PC-9 (cell line): Measurements from ENCODE around the gene PTPRC. TPM values are rescaled to one million over a fixed set of nuclear protein-coding genes. Genes with fewer than 3 reads are reported as not detected.

ENCODE experiments used
- BruUV-seq: library from RNA; stranded (reverse); fragments of 400-500 nt; replicated peaks from 2 replicates; lab custom pipeline; 2021; lab: Mats Ljungman, UMichigan
- CTCF ChIA-PET: fragments of 300-600 bp; sonication (Branson Sonifier 250); formaldehyde crosslinking; loops from one replicate; lab custom pipeline; 2022; ENCODE audit warnings: antibody characterized with exemption; lab: Charles Lee
- POLR2A ChIA-PET: fragments of 300-600 bp; sonication (Branson Sonifier 250); formaldehyde crosslinking; loops from one replicate; lab custom pipeline; 2022; ENCODE audit warnings: antibody characterized with exemption; ENCODE audit not compliant: unreplicated experiment; lab: Charles Lee
- DNase-seq, 2 experiments: peaks; one replicate each; pipeline versions ENCODE4 v3.0.0 to v3.0.0-alpha.2; 2015 to 2022; ENCODE audit warnings: mixed read lengths in 1 of 2
- H2AFZ ChIP-seq: fragments of 200-600 bp; sonication (generic); 2 replicates; pipeline ENCODE4 v1.8.1; 2017; ENCODE audit warnings: antibody characterized with exemption
- H3F3A ChIP-seq: fragments of 200-600 bp; sonication (generic); 2 replicates; pipeline ENCODE4 v1.8.1; 2017; ENCODE audit warnings: antibody characterized with exemption, mild to moderate bottlenecking, low read depth; ENCODE audit not compliant: insufficient read depth
- H3K27ac ChIP-seq: fragments of 200-600 bp; sonication (generic); 2 replicates; pipeline ENCODE4 v1.6.1; 2016; ENCODE audit warnings: mixed run types
- H3K27me3 ChIP-seq: fragments of 200-600 bp; sonication (generic); 2 replicates; pipeline ENCODE4 v1.6.1; 2016; ENCODE audit warnings: low read depth, mixed run types; ENCODE audit not compliant: insufficient read depth
- H3K36me3 ChIP-seq: fragments of 200-600 bp; sonication (generic); 2 replicates; pipeline ENCODE4 v1.6.1; 2016; ENCODE audit warnings: low read depth, mixed run types
- H3K4me1 ChIP-seq: fragments of 200-600 bp; sonication (generic); replicated peaks from 2 replicates; pipeline ENCODE4 v1.6.1; 2016; ENCODE audit warnings: mixed run types; ENCODE audit not compliant: insufficient read depth
- H3K4me2 ChIP-seq: fragments of 200-600 bp; sonication (generic); 2 replicates; pipeline ENCODE4 v1.6.1; 2017; ENCODE audit warnings: mixed run types
- H3K4me3 ChIP-seq: fragments of 200-600 bp; sonication (generic); 2 replicates; pipeline ENCODE4 v1.6.1; 2016; ENCODE audit warnings: mixed run types
- H3K79me2 ChIP-seq: fragments of 200-600 bp; sonication (generic); 2 replicates; pipeline ENCODE4 v1.6.1; 2017; ENCODE audit warnings: low read depth, mixed run types
- H3K9me2 ChIP-seq: fragments of 200-600 bp; sonication (generic); 2 replicates; pipeline ENCODE4 v1.8.1; 2017; ENCODE audit warnings: mild to moderate bottlenecking; ENCODE audit not compliant: insufficient read depth
- H3K9me3 ChIP-seq: fragments of 200-600 bp; sonication (generic); 2 replicates; pipeline ENCODE4 v1.8.1; 2016; ENCODE audit warnings: low read depth; ENCODE audit not compliant: insufficient read depth
- H4K20me1 ChIP-seq: fragments of 200-600 bp; sonication (generic); 2 replicates; pipeline ENCODE4 v1.8.1; 2017; ENCODE audit not compliant: insufficient read depth
- EZH2 ChIP-seq: fragments of 200-600 bp; sonication (generic); IDR thresholded peaks from 2 replicates; pipeline ENCODE4 v1.8.0; 2017; ENCODE audit warnings: antibody characterized with exemption, low read depth
- intact Hi-C: fragments of 100-400 bp; cut with micrococcal nuclease; formaldehyde crosslinking; loops from one replicate; pipeline ENCODE4 v1.10.0; 2022; ENCODE audit not compliant: unreplicated experiment
- total RNA-seq: library from RNA; stranded (reverse); gene quantifications from 2 replicates; pipeline ENCODE4 v1.2.3, GENCODE V29; 2021
- TF ChIP-seq, protein P1 (sequence below): fragments of 200-600 bp; sonication (generic); conservative IDR thresholded peaks from 2 replicates; pipeline ENCODE4 v1.6.1; 2017; ENCODE audit warnings: mixed run types, antibody characterized with exemption, mild to moderate bottlenecking, moderate library complexity

Gene PTPRC
- total RNA-seq, 1 experiment from 2014 or later: 0.79 TPM

DNA sequence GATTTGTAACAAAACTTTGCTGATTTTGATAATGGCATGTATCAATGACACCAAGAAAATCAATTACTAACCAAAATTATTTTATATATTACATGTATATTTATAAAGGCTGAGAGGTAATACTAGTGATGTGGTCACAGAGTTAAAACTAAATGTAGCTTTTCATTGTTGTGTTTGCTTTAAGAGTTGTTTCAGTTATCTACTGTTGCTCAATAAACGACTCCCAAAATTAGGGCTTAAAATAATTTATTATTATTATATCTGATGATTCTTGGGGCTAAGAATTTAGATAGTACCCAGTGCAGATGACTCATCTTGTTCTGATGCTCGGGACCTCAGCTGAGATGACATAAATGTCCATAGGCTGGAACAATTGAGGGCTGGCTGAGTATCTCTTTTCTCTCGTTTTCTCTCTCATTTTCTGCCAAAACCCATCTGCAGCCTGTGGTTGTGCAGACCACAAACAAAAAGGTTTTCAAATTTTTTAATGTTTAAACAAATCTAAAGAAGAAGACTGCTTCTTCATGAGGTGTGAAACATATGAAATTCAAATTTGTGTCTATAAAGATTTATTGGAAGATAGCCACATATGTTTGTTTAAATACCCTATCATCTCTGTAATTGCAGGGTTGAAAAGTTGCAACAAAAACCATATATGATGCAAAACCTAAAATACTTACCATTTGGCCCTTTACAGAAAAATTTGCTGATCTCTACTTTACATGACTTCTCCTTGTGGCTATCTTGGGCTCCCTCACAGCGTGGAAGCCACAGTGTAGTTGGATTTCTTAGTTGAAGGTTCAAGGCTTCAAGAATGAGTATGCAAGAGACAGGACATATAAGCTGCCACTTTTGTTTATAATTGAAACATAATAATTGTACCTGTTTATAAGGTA lies 14.8 kb upstream of the PTPRC start:
- no peak overlapping the region for H3K27ac ChIP-seq
- no peak overlapping the region for H3K4me2 ChIP-seq
- no peak for TF ChIP-seq EZH2
- TF ChIP-seq, protein P1, sequence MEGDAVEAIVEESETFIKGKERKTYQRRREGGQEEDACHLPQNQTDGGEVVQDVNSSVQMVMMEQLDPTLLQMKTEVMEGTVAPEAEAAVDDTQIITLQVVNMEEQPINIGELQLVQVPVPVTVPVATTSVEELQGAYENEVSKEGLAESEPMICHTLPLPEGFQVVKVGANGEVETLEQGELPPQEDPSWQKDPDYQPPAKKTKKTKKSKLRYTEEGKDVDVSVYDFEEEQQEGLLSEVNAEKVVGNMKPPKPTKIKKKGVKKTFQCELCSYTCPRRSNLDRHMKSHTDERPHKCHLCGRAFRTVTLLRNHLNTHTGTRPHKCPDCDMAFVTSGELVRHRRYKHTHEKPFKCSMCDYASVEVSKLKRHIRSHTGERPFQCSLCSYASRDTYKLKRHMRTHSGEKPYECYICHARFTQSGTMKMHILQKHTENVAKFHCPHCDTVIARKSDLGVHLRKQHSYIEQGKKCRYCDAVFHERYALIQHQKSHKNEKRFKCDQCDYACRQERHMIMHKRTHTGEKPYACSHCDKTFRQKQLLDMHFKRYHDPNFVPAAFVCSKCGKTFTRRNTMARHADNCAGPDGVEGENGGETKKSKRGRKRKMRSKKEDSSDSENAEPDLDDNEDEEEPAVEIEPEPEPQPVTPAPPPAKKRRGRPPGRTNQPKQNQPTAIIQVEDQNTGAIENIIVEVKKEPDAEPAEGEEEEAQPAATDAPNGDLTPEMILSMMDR: no peak
- DNase-seq: no peak
- no peaks in the 10 kb centered on the region for H3K27me3 ChIP-seq
- no peaks in the 10 kb centered on the region for H3K36me3 ChIP-seq
- no peaks in the 10 kb centered on the region for H3K9me2 ChIP-seq
- no TSS peak for BruUV-seq
- H3K9me3 ChIP-seq: no peaks in the 10 kb centered on the region
- H3F3A ChIP-seq: no peaks in the 10 kb centered on the region
- H3K4me3 ChIP-seq: no peak overlapping the region
- H3K79me2 ChIP-seq: no peaks in the 10 kb centered on the region
- H3K4me1 ChIP-seq: no peaks in the 10 kb centered on the region
- H2AFZ ChIP-seq: no peak overlapping the region
- intact Hi-C loops: no loop called here
- POLR2A ChIA-PET: no interaction called here
- CTCF ChIA-PET: interaction anchor here (0.7 kb wide), 1 partner anchor 516 kb away, joined by 6 read pairs; no protein-coding TSS in a partner anchor
- H4K20me1 ChIP-seq: no peaks in the 10 kb centered on the region

DNA sequence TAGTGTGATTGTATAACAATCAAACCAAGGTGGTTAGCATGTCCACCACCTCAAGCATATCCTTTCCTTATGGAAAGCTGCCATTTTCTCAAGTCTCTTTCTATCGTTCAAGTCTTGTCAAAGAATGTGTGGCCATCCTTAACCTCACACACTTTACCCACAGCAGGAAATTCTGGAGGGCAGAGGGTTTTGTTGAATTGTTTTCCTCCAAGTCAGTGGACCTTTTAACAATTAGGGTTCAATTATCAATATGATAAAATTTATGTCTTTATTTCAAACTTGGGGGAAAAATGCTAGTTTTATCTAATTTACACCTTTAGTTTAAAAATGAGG lies 14.2 kb upstream of the PTPRC start:
- no peaks in the 10 kb centered on the region for H3K36me3 ChIP-seq
- no peaks in the 10 kb centered on the region for H3K4me1 ChIP-seq
- H2AFZ ChIP-seq: no peak overlapping the region
- H3K9me2 ChIP-seq: no peaks in the 10 kb centered on the region
- H3K9me3 ChIP-seq: no peaks in the 10 kb centered on the region
- ChIA-PET CTCF (no interaction called here), POLR2A (no interaction called here)
- no peaks in the 10 kb centered on the region for H4K20me1 ChIP-seq
- intact Hi-C loops: no loop called here
- H3K27me3 ChIP-seq: no peaks in the 10 kb centered on the region
- no peaks in the 10 kb centered on the region for H3K79me2 ChIP-seq
- no peak for DNase-seq
- no peak overlapping the region for H3K4me2 ChIP-seq
- no peak overlapping the region for H3K27ac ChIP-seq
- BruUV-seq: no TSS peak
- no peaks in the 10 kb centered on the region for H3F3A ChIP-seq
- no peak overlapping the region for H3K4me3 ChIP-seq
- TF ChIP-seq EZH2: no peak
- TF ChIP-seq, protein P1: no peak

DNA sequence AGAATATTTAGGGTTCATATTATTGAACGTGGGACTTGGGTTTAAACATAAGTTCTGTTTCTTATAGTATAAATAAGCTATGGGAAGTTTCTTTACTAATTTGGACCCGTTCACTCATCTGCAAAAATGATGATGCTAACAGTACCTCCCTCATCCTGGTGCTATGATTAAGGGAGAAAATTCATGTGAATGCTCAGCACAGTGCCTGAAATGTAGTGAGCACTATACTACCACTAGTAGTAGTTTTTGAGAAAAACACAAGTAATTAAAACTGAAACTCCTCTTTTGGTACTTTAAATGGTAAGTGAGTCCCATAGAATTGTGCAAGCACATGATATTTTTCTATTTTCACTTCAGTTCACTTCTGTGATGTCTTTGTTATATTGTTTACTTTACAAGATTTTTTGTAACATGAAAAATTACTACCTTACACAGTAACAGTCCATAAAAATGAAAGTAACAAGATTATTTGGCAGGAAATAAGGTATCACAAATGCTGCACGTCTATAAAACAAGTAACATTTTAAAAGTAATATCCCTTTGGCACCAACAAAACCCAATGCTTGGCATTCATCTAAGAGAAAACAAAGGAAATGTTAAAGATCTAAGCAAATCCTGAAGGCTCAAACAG lies 11.3 kb upstream of the PTPRC start:
- no peaks in the 10 kb centered on the region for H3K9me3 ChIP-seq
- no peak for TF ChIP-seq EZH2
- TF ChIP-seq, protein P1: no peak
- H3K4me3 ChIP-seq: no peak overlapping the region
- H4K20me1 ChIP-seq: no peaks in the 10 kb centered on the region
- ChIA-PET CTCF (no interaction called here), POLR2A (interaction anchor here (0.6 kb wide), 1 partner anchor 131 kb away, joined by 3 read pairs; no protein-coding TSS in a partner anchor)
- H3K79me2 ChIP-seq: no peaks in the 10 kb centered on the region
- H3F3A ChIP-seq: no peaks in the 10 kb centered on the region
- no peaks in the 10 kb centered on the region for H3K9me2 ChIP-seq
- H3K4me1 ChIP-seq: no peaks in the 10 kb centered on the region
- no peak overlapping the region for H3K4me2 ChIP-seq
- H2AFZ ChIP-seq: peak overlapping the region; percentile 4; the same call in 1 of the 2 replicates
- no TSS peak for BruUV-seq
- H3K36me3 ChIP-seq: no peaks in the 10 kb centered on the region
- H3K27ac ChIP-seq: no peak overlapping the region
- no peak for DNase-seq
- H3K27me3 ChIP-seq: no peaks in the 10 kb centered on the region
- intact Hi-C loops: no loop called here
